HG03097 (cell line): ENCODE data around the gene ROR1.
"Not testable (repeated sequence)": the region's sequence is repeated elsewhere in the genome, so short reads cannot be mapped to it uniquely, and the experiment has no call there.

ENCODE experiments used
- ATAC-seq: cut with Tn5 transposase; IDR thresholded peaks from one replicate; pipeline ENCODE4 v1.9.1; 2021; ENCODE audit not compliant: unreplicated experiment, low FRiP score

Gene ROR1

DNA sequence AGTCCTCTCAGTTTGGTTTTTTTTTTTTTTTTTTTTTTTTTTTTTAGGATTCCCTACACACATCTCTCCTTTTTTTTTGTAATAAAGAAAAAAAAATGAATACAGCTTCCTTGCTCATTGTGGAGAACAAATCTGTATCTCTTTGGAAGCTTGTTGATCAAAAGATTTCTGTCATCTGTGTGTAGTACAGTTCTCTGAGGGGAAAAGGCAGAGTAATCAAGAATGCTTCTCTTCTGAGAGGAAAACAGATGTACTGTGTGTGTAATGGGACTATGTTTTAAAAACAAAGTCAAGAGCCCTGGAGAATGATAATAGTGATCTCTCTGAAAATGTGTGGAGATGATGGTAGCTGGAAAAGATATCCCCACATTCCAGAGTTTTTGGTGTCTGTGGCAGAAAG lies 16.5 kb upstream of the ROR1 start:
- ATAC-seq: no peak

DNA sequence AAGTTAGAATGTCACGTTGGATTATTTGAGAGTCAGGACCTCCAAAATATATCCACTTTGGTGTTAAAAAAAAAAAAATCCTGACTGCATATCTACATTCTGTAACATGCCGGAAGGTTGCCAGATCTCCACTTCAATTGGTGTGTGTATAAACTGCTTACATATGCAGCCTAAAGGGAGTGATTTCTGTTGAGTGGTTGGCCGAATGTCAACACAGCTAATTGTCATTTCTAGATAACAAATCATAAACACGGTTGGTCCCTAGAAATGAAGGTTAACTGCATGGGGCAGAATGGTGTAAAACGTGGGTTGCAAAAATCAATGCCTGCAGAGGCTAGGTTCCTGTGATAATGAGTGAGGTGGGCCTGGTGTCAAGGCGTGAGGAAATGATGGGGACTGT lies 15.0 kb upstream of the ROR1 start:
- ATAC-seq: no peak

DNA sequence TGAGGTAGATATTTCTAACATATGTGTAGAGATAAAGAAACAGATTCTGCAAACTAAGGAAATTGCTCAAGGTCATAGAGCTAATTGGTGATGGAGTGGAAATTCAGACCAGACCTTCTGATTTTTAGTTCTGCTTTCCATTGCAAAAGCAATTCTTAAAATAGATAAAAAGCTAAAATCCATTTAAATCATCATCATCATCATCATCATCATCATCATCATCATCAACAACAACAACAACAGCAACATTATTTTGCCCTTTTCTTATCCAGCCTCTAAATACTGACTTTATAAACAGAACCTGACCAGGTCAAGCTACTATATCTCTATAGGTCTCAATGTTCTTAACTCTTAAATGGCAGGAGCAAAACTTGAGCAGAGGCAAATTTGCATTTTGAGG lies 14.0 kb upstream of the ROR1 start:
- no peak for ATAC-seq

DNA sequence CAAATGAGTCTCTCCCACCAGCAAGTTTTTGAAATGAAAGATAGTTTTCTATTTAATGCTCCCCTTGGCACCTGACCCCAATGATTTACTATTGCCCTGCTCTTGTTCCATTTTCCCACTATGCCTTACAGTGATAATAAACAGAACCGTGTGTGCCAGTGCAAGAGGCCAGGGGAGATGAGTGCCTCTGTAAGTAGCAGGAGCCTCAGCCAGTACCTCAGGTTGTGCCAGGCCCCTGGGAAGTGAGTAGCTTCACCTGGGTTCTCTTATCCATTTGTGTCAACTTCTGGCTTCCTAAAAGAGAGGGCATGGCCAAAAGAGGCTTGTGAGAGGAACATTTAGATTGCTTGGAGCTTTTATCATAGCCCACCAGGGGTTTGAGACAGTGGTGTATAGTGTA lies 3.4 kb upstream of the ROR1 start:
- no peak for ATAC-seq

DNA sequence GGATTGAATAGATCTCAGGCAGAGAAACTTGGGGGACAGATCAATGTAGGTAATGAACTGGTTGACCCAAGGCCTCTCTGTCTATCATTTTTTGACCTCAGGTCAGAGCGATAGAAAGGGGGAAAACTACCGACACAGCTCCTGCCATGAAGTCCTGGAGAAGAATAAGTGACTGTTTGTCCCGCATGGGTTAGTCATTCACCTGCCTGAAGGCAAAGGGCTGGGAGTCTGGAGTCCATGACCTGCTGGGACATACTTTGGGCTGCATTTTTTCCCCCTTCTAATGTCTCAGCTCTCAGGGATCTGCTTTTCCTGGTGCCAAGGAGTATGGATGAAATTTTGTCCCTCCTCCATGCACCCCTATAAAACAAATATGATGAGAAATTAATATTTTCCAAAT lies 1.6 kb upstream of the ROR1 start:
- ATAC-seq: no peak

DNA sequence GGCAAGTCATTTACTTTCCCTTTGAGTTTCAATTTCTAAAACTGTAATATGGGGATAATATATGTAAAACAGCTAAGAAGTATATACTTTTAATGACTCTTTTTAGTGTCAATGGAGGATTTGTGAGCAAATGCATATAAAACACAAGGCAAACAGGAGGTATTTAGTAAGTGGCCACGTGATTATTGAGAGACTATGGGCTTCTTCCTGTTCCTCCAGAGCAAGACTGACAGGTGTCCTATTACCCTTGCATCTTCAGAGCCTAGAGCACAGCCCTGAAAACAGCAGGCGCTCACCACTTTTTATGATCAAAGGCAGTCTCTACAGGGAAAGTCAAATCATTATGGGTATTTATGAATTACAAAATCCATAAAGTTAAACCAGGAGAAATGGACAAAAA lies 941 bp upstream of the ROR1 start:
- no peak for ATAC-seq

DNA sequence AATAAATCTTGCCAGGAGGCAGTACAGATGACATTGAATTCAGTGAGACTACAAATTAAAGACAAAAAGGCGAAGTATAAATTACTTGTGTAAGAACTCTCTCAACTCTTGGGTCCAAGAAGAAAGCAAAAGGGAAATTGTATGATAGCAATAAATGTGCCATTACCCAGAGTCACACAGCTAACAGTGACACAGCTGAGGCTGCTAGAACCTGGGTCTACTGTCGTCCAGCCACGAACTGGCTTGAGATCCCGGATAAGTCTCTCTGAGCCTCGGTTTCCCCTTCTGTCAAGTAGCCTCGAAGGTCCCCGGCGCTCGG lies 362 bp upstream of the ROR1 start:
- ATAC-seq: no peak

DNA sequence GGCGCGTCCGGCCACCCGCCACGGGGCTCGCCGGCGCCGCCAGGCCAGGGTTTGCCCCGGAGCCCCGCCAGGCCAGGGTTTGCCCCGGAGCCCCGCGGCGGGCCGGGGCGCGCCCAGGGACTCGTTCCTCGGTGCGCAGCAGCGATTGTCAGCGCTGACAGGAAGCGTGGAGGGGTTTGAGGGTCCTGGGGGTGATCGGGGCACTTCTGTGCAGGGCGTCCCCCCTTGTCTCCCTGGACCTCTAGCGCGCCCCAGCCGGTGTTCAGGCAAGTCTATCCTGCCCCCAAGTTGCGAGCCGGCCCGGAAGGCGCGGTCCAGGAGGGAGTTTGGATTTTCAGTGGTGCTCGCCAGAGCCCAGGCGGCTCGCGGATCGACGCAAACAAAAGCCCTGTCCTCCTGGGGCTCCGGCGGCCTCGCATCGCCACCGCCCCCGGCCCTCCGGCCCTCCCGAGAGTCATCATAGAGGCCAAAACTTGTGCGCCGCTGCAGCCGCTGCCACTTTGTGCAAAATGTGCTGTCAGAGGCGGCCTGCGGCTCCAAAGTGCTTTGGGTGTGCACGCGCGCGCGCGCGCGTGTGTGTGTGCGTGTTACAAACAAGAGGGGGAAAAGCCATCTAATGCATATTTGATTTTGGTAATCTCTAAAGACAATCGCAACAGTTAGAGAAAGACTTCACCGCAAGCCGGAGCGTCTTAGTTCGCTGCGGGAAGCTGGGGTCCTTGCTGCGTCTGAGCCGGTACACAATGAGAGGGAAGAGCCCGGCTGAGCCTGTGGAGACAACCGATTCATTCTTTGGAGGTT lies 1.0 kb downstream of the ROR1 start:
- no peak for ATAC-seq

DNA sequence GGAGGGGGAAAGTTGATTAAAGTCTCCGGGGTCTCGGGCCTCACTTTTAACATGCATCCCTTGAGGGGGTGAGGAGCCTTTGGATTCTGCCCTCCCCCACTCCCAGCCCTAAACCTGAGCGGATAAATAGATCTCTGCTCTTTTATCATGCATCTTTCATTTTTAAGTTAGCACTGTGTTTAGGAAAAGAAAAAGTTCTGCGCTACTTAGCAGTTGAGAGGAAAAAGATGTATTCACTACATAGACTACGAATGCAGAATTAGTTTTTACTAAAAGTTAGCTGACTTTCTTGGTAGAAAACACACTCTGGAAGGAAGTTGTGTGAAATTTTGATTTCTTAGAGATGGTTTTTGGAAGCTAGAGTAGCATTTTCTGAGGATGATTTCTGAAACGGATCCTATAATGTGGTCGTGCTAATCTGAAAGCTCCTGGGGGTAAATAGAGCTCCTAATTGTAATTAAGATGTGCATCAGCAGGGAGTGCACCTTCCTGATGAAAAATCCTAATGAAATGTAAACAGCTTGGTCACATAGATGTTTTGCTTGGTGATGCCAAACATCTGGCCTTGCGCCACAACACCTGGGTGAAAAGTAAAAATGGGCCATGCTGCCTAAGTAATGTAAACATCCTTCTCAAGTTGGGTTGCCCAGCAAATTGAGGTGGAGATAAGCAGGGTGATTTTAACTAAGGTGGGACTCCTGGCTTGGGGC lies 1.8 kb downstream of the ROR1 start:
- ATAC-seq: no peak

DNA sequence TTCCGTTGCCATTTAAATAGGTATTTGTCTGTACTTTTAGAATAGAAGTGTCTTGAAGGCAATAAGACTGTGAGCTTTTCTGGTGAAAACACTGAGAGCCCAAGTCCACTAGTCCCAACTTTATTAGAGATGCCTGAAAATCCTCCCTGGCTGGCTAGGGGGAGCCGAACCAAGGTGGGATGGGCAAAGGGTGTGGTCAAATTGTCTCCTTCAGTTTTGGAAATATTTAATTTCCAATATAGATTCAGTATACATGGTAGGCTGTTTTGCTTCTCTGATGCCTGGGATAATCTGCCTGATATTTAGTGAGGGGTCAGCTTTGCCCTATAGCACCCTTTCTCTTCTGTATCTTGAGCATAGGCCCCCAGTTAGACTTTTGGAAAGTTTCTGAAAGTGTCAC lies 3.5 kb downstream of the ROR1 start:
- ATAC-seq: no peak

DNA sequence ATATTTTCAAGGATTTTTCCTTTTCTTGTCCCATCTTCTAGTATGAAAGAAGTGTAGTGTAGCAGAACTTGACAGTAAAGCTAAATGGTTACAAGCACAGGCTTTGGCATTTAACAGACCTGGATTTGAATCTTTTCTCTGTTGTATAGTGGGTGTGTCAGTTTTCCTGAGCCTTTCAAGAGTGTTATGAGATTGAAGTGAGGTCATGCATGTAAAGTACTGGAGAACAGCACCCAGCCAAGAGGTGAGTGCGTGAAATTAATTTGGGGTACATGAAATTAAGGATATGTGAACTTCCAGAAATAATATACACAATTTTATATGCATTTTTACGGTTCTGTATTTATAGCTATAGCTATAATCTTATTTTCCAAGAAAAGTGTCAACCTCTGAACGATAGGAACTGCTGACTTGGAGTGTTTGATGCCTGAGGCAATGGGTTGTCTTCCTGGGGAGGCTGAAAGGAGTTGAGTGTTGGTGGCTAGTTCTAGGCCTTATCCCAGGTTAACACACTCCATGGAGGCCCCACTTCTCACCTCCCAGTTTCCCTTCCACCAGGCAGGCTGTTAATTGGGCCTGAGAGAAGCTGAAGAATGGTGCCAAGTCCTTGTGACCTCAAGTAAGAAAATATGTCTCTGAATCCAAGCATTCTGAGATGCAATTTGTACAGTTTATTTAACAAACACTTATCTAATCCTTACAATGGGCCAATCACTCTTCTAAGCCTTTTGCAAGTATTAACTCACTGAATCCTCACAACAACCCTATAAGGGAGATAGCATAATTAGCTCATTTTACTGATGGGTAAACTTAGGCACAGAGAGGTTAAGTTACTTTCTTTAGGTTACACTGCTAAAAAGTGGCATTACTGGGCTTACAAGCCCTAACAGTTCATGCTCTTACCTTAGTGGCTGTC lies 4.4 kb downstream of the ROR1 start:
- ATAC-seq: no peak

DNA sequence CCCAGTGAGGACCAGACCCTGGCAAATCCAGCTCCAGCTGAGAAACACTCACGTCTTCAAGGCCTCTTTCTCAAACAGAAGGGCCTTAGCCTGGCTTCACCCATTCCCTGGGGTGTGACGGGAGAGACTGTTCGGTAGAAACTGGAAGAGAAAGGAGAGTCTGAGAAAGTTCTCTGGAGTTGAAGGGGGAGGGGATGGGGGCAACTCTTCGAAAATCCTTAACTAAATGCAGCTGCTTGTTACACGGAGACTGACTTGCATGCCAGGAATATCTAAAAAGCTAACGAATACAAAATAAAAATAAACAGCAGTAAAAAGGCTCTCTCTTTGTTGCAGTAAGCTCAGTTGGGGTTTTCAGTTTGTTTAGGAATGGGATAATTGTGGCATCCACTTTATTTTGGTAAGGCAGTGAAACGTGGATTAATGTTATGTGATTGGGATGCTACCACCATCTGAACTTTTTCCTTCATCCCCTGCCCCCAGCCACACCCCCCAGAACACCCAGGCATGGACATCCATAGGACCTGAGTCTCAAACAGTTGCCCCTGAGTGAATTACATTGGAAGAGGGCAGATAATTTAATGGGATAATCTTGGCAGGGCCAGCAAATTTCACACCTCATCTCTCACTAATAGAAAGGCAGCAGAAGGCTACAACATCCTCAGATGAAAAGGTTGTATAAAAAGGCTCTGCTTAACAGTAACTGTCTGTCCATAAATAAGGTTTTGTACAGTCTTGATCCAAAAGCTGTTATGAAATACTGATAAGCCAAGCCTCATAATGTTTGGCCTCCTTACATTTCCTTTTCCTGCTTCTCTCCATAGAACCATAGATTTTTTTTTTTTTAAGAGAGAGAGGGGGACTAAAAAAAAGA lies 5.8 kb downstream of the ROR1 start:
- ATAC-seq: no peak

DNA sequence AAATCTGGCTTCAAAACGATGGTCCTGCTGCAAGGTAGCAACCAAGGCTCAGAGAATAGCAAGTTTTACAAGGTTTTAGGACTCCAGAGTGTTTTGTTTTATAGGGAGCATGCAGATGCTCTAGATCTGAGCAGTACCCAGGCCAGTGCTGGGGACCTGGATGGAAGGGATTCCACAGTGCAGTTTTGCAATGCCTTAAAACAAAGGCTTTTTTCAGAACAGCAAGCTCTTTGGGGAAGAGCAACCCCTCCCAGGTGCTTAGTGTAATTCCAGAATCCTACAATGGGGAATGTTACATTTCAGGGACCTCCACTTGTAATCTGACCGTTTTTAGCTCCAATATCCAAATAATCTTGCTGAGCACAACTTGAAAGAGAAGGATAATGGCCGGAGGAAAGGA lies 6.7 kb downstream of the ROR1 start:
- no peak for ATAC-seq

DNA sequence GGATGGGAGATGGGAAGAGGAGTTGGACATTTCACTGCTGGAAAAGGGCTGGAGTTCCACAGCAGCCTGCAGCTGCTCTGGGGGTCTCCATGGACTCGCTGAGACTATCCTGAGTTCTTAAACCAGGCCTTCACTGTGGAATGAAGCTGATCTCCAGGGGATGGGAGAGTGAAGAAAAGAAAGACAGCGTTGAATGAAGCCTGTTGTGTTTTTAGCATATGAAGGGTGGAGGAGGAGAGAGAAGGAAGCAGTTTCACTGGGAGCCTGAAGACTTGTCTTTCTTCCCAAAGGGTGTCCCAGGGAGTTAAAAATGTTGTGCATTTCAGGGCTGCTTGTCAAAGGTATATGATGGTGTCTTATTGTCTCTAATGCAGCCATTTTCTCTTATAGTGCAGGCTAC lies 9.2 kb downstream of the ROR1 start:
- ATAC-seq: no peak

DNA sequence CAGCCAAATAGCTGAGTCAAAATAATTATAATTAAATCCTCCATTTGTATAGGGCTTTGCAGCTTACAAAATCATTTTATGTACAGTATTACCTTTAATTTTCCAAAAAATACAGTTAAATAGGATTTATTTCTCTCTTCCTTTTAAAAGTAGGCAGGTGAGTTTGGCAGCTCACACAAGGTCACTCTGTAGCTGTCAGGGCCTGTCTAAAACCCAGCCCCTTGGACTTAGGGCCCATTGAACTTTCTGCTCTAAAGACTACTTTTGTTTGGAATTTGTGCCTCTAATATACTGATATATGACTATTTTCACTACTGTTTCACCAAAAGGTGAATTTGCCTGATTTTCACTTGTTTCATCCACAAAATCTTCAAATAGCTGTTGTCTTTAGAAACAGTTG lies 10.3 kb downstream of the ROR1 start:
- no peak for ATAC-seq

DNA sequence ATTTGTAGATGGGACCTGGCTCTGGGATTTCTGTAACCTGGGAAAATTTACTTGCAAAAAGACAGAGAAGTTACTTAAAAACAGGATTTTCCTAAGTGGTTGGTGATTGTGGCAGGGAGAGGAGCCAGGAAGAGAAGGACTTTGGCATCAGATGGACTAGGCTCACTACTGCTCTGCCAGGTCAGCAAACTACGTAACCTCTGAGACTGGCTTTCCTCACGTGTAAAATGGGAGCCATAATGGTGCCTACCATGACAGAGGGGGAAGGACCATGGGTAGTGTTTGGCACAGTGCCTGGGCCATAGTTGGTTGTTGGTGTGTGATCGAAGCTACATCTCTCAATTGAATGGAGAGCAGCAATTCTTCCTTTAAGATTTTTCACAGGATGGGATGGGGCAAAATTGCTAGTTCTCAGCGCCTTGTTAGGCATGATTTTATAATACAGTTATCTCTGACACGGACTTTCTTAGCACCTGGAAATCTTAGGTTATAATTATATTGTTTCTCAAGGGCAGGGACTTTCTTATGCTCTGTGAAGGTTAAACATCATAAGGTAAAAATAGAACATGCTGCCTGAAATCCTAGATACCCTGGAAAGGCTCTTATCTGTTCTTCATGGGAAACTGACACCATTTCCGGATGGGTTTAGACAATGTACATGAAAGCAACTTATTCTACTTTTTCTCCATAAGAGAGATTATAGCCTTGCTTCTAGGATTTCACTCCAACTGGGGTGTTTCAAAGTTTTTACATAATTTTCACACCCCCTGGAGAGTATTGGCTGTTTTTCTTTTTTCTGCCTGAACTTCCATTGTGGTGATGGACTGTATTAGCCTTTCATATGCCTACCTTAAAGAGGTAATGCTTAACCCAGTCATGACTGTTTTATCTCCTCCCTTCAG lies 10.9 kb downstream of the ROR1 start:
- ATAC-seq: no peak

DNA sequence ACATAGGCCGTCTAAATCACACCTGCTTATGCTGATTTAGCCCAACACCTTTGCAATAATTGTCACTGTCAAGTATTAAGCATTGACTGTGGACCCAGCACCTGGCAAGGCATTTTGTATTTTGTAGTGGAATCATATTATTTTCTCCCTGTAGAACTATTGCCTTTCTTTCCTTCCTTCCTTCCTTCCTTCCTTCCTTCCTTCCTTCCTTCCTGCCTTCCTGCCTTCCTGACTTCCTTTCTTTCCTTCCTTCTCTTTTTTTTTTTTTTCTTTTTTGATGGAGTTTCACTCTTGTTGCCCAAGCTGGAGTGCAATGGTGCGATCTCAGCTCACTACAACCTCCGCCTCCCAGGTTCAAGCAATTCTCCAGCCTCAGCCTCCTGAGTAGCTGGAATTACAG lies 13.5 kb downstream of the ROR1 start:
- not testable (repeated sequence) for ATAC-seq

DNA sequence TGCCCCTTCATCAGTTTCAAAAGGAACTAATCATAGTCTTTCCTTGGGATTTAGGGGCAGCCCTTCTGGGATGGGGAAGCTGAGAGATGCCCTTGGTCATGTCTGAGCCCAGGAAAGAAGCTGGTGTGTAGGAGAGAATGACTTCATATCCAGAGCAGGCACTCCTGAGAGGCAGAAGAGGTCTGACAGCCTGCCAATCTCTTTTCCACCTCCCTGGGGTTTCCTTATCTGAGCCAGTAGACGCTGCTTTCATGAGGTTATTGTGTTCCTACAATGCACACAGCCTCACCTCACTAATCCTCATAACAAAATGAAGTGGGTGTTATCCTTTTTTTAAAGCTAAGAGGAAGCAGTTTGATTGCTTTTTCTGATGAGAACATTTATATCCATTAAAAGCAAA lies 14.1 kb downstream of the ROR1 start:
- no peak for ATAC-seq

DNA sequence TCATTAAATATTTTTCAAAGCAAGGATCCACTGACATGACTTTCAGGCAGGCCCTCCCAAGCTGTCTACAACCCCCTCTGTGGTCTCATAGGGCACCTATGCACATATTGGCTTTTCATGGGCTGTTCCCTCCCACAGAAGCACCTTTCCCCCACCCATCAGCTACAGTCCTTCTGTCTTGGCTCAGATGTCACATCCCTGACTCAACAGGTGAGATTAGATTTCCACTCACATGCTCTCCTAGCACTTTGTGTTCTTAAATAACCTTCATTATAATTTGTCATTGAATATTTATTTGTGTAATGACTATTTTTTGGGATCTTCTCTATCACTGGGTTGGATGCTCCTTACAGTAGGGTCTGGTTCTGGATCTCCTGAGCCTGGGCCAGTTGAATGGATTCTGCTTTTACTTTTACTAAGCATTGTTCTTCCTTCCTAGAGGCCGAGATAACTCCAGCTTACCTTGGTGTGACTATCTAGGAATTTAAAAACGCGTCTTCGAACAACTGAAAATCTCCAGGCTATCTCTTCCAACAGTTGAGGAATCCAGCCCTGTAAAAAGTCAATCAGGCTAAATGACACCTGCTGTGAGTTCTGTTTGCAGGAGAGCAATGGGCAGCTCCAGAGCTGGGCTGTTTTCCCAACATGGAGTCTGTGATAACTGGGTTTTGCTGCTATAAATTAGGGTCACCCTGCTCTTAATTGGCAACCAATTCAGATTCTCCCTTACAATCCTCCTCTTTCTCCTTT lies 16.2 kb downstream of the ROR1 start:
- no peak for ATAC-seq
